ENCODE data around the gene EPHA8.

GRCh38 chr1:22526677-22527076 is 36.6 kb upstream of the EPHA8 start:
- no peak for TF ChIP-seq FOXA1 (IDR thresholded peaks at IDR 0.05)
- no peak for TF ChIP-seq SP1 (IDR thresholded peaks at IDR 0.05)
- no peak for TF ChIP-seq SUZ12 (IDR thresholded peaks at IDR 0.05)
- TF ChIP-seq L3MBTL2 (conservative IDR thresholded peaks at IDR 0.05) = no peak
- TF ChIP-seq BHLHE40 (IDR thresholded peaks at IDR 0.05; ENCODE audit: borderline replicate concordance) = no peak
- no peak for TF ChIP-seq FOXM1 (IDR thresholded peaks at IDR 0.05; ENCODE audit: borderline replicate concordance)
- no peak for TF ChIP-seq ELF4 (IDR thresholded peaks at IDR 0.05)
- no peak for TF ChIP-seq FOXK2 (IDR thresholded peaks at IDR 0.05)
- no peak for TF ChIP-seq ARNT (IDR thresholded peaks at IDR 0.05)
- no peak for TF ChIP-seq ZNF384 (IDR thresholded peaks at IDR 0.05)
- TF ChIP-seq HDGF (IDR thresholded peaks at IDR 0.05; ENCODE audit: borderline replicate concordance) = no peak
- no peak for TF ChIP-seq TARDBP (IDR thresholded peaks at IDR 0.05)
- no peak for TF ChIP-seq NFRKB (IDR thresholded peaks at IDR 0.05)
- TF ChIP-seq LEF1 (IDR thresholded peaks at IDR 0.05; ENCODE audit: borderline replicate concordance) = no peak
